Inflammatory macrophage (primary cell): ENCODE data around the gene SLC9A1.
A peak's percentile ranks its signal among the peaks of the same experiment; 100 is the strongest.

Experiments
- DNase-seq, 2 donors: peaks; one replicate each; pipeline ENCODE4 v3.0.0-alpha.2; 2020 to 2022

SLC9A1 gene

GRCh38 chr1:27102134-27102706 is 52.7 kb downstream of the SLC9A1 start:
- no peak for DNase-seq

DNA sequence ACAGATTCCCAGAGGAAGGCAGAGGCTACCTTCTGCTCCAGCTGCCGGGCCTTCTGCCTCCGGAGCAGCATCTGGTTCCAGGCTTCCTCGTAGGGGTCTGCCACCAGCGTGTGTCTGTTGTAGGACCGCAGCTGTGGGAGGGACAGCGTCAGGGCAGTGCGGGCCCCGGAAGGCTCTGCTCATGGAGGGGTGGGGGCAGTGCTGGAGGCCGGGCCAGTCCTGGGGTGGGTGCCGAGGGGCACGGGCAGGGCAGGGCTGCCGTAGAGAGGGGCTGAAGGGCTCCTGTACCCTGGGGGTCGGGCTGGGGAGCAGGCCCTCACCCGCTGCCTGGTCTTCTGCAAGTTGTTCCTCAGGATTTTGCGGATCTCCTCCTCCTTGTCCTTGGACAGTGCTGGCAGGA is 53.2 kb downstream of the SLC9A1 start:
- no peak for DNase-seq

- DNase-seq: no peak
These were observed 53.9 kb downstream of the SLC9A1 start for GRCh38 chr1:27101054-27101491.

- DNase-seq: no peak
These were observed 54.4 kb downstream of the SLC9A1 start for GRCh38 chr1:27100335-27101053.

GRCh38 chr1:27099587-27100334 is 55.2 kb downstream of the SLC9A1 start:
- DNase-seq: peak; percentile 30 to 73

GRCh38 chr1:27099135-27099586 is 55.8 kb downstream of the SLC9A1 start:
- peak; percentile 54 to 68 for DNase-seq

DNA sequence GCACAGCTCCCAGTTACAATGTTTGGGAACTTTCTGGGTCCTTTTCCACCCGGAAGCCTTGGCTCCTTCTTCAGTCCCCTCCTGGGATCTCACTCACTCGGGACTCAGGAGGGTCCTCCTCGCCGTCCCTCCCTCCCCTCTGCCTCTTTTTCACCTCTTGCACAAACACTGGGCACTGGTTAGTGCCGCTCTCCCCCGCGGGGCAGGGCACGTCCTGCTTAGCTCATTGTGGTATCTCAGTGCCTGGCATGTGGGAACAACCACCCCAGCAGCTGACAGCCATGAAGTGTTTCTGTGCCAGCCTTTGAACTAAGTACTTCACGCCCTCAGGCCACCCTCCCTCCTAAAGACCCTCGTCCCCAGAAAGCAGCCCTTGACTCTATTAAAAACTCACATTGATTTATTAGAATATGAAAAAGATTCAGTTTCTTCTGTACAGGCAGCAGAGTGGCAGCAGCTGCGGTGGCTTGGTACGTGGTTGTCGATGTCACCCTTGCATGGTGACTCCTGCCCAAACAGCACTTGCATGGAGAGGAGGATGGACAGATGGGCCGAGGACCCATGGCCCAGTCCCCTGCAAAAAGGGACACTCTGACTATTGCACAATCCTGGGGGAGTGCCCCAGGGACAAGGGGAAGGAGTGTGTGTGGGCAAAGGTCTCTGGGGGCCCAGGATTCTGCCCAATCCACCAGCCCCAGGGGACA is 56.3 kb downstream of the SLC9A1 start:
- peak; percentile 50 to 58 for DNase-seq

DNA sequence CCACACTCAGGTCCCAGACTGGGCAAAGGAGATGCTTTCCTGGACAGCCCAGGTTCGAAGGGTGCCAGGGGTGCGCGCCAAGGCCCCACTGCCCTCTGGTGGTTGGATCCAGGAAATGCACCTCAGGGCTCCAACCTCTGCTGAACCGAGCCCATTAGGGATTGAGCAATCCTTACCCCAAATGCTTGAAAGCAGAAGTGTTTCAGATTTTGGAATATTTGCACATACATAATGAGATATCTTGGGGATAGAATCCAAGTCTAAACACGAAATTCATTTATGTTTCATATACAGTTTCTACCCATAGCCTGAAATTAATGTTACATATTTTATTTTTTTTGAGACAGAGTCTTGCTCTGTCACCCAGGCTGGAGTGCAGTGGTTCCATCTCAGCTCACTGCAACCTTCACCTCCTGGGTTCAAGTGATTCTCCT is 57.4 kb downstream of the SLC9A1 start:
- DNase-seq: peak; percentile 91 to 94

DNA sequence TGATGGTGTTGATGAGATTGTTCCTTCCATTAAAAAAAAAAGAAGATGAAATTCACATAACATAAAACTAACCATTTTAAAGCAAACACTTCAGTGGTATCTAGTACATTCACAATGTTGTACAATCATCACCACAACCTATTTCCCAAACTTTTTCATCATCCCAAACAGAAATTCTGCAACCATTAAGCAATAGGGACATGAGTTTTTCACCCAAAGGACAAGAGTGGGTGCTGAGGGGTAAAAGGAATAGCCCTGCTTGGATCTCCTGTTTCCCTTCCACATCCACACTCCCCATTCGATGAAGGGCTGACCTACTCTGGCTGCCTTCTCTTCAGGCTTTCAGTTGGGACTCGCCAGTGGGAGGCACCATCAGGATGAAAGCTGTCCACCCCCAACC is 59.3 kb downstream of the SLC9A1 start:
- peak; percentile 69 to 87 for DNase-seq

GRCh38 chr1:27092888-27093287 is 62.0 kb downstream of the SLC9A1 start:
- DNase-seq: no peak

DNA sequence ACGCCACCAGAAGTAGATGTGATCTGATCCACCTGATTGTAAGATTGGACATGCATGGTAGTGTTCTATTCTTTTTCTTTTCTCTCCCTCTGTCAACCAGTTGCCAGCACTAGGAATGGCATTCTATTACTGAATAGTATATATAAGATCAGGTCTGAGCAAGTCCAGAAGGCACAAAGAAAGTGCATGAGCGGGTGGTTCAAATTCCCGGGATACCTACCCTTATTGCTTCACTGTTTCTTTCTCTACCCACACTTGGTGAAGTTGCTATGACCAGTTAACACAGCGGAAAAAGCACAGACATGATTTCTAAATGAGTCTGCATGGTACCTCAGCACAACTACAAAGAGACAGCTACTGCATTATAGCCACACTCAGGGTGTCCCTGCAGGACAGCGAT is 64.0 kb downstream of the SLC9A1 start:
- DNase-seq: no peak

- DNase-seq: no peak
These were observed 67.3 kb downstream of the SLC9A1 start for GRCh38 chr1:27087371-27088220.

DNA sequence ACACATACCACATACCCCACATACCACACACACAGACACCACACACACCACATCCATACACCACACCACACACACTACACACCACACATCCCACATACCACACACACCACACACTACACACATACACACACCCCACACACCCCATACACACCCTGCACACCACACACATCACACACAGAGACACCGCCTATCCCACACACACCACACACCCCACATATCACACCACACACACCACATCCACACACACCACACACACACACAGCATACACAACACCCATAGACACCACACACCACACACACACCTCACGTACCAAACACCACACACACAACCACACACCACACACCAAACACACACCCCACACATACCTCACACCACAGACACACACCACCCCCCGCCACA is 68.3 kb downstream of the SLC9A1 start:
- no peak for DNase-seq

DNA sequence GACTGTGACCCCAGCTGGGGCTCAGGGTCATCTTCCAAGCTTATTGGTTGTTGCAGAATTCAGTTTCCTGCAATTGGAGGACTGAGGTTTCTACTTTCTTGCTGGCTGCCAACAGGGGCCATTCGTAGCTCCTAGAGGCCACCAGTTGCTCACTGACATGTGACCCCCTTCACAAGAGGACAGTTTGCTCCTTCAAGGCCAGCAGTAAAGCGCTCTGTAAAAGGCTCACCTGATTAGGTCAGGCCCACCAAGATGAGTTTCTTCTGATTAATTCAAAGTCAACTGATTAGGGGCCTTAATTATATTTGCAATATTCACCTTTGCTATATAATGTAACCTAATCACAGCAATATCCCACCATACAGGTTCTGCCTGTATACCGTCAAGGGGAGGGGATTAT is 68.9 kb downstream of the SLC9A1 start:
- DNase-seq: no peak

GRCh38 chr1:27084107-27084506 is 70.8 kb downstream of the SLC9A1 start:
- DNase-seq: no peak

- no peak for DNase-seq
These were observed 77.0 kb downstream of the SLC9A1 start for GRCh38 chr1:27077968-27078367.

GRCh38 chr1:27076803-27077202 is 78.1 kb downstream of the SLC9A1 start:
- no peak for DNase-seq

- peak; percentile 83 to 88 for DNase-seq
These were observed 80.6 kb downstream of the SLC9A1 start for GRCh38 chr1:27074175-27074780.

- DNase-seq: peak in 1 of 2 donors; percentile 7
These were observed 83.9 kb downstream of the SLC9A1 start for GRCh38 chr1:27071049-27071416.

DNA sequence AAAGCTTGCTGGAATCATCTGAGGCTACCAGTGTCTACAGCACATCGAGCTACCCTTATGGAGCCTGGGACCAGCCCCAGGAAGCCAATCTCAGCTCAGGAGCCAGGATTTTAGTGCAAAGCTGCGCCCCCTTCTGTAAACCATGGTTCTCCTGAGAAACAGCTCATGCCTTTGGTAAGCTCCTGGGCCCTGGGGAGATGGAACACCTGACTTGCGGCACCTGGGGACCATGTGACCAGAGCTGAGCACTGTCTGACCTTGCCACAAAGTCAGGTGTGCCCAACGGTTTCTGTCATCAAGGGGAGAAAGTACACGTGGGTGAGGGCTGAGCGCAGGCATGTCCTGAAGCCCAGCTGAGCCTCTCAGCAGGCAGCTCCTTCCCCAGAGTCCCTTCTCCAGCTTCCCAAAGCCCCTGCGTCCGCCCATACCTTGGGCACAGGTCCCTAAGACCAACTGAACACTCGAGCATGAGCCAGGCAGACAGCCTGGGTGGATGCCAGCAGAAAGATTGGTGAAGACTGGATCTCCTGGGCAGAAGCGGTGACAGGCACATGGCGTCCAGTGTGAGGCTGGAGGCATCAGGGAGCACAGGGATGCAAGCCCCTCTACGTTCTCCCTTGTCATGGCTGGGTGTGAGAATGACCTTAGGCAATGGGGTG is 84.4 kb downstream of the SLC9A1 start:
- DNase-seq: no peak

DNA sequence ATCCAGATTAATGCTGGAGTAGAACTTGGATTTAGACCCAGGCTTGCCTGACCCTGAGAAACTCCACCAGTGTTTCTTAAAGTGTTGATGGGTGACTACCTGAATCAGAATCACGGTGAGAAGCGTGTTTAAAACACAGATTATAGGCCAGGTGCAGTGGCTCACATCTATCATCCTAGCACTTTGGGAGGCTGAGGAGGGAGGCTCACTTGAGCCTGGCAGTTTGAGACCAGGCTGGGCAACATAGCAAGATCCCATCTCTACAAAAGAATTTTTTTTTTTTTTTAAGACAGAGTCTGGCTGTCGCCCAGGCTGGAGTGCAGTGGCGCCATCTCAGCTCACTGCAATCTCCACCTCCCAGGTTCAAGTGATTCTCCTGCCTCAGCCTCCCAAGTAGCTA is 86.0 kb downstream of the SLC9A1 start:
- no peak for DNase-seq
